ENCODE data around the gene FADS2. TPM values are rescaled to one million over a fixed set of nuclear protein-coding genes. Genes with fewer than 3 reads are reported as not detected.
A peak's percentile ranks its signal among the peaks of the same experiment; 100 is the strongest.

The FADS2 gene
- total and polyA plus RNA-seq, 2 of the 13 experiments (the other 11 are each of a cell fraction or from before 2014, with no cell fraction given) = 90.1 to 124 TPM

GRCh38 chr11:61792310-61793082 is 35.6 kb upstream of the FADS2 start, which contains the start of the genes FEN1 and TMEM258 (continued):
- TF ChIP-seq HNRNPK (IDR thresholded peaks at IDR 0.05; ENCODE audit: low read depth, low read length, poor library complexity, severe bottlenecking) = no peak
- no peak; the same call in 1 of the 2 replicates for TF ChIP-seq ZNF639 (CRISPR knock-in tag; conservative IDR thresholded peaks at IDR 0.05)
- TF ChIP-seq REST (IDR thresholded peaks at IDR 0.05; ENCODE audit: borderline replicate concordance in 1 of 2, low read depth in 1 of 2, low read length in 2 of 2) = peak in 1 of 2 experiments; percentile 19; a peak in 1 of 4 replicates
- TF ChIP-seq ZNF20 (CRISPR knock-in tag; IDR thresholded peaks at IDR 0.05) = no peak
- TF ChIP-seq ZNF878 (CRISPR knock-in tag; IDR thresholded peaks at IDR 0.05) = 0 out of 2 replicates have a peak, but pooled peaks have one; percentile 8
- TF ChIP-seq GMEB1 (CRISPR knock-in tag; IDR thresholded peaks at IDR 0.05; ENCODE audit: borderline replicate concordance) = peak; percentile 89
- peak; percentile 91; the same call in 1 of the 2 replicates for TF ChIP-seq SAFB2 (CRISPR knock-in tag; IDR thresholded peaks at IDR 0.05; ENCODE audit: borderline replicate concordance, low read depth)
- peak; percentile 76; the same call in 1 of the 2 replicates for TF ChIP-seq ZMAT3 (CRISPR knock-in tag; conservative IDR thresholded peaks at IDR 0.05)
- TF ChIP-seq MAZ (IDR thresholded peaks at IDR 0.05; ENCODE audit: borderline replicate concordance, low read depth, low read length) = 0 out of 2 replicates have a peak, but pooled peaks have one; percentile 27
- peak; percentile 69; the same call in 1 of the 2 replicates for TF ChIP-seq MAZ (CRISPR knock-in tag; IDR thresholded peaks at IDR 0.05; ENCODE audit: low read depth)
- peak; percentile 77 for TF ChIP-seq AGO1 (IDR thresholded peaks at IDR 0.05; ENCODE audit: low read depth, low read length, poor library complexity, severe bottlenecking)
- peak; percentile 77; the same call in 1 of the 2 replicates for TF ChIP-seq SMAD3 (CRISPR knock-in tag; IDR thresholded peaks at IDR 0.05)
- peak; percentile 92; the same call in 1 of the 2 replicates for TF ChIP-seq ATF7-NPFF (CRISPR knock-in tag; IDR thresholded peaks at IDR 0.05; ENCODE audit: low read depth)
- TF ChIP-seq HOXD1 (CRISPR knock-in tag; IDR thresholded peaks at IDR 0.05) = peak; percentile 31; the same call in 1 of the 2 replicates
- no peak for TF ChIP-seq ZNF496 (CRISPR knock-in tag; IDR thresholded peaks at IDR 0.05; ENCODE audit: insufficient replicate concordance)
- peak; percentile 57; the same call in 1 of the 2 replicates for TF ChIP-seq ZSCAN21 (CRISPR knock-in tag; IDR thresholded peaks at IDR 0.05; ENCODE audit: borderline replicate concordance)
- TF ChIP-seq HNF1B (CRISPR knock-in tag; IDR thresholded peaks at IDR 0.05) = peak; percentile 75
- TF ChIP-seq ZNF672 (CRISPR knock-in tag; IDR thresholded peaks at IDR 0.05) = no peak
- TF ChIP-seq ESRRA (CRISPR knock-in tag; IDR thresholded peaks at IDR 0.05; ENCODE audit: low read depth) = peak; percentile 26; the same call in 1 of the 2 replicates

Measured in HepG2 (cell line).